HEK293T (cell line): ENCODE measurements around the gene RPTOR.

Source experiments
- CTCF ChIA-PET: fragments of 350-600 bp; formaldehyde crosslinking; extraction: SDS; loops from one replicate; lab custom pipeline; 2021; ENCODE audit warnings: antibody characterized with exemption, inconsistent platforms; lab: Yijun Ruan, JAX
- POLR2A ChIA-PET: fragments of 350-600 bp; formaldehyde crosslinking; extraction: SDS; loops from one replicate; lab custom pipeline; 2020; ENCODE audit warnings: antibody characterized with exemption, inconsistent platforms; lab: Yijun Ruan, JAX
- DNase-seq: peaks from one replicate; pipeline ENCODE4 v3.0.0; 2012; ENCODE audit warnings: mixed read lengths; ENCODE audit errors: extremely low spot score
- ARNT ChIP-seq: fragments of 450-650 bp; IDR thresholded peaks from 2 replicates; pipeline ENCODE4 v1.6.1; 2017; ENCODE audit warnings: mild to moderate bottlenecking
- BHLHE40 ChIP-seq: fragments of 450-650 bp; IDR thresholded peaks from 2 replicates; pipeline ENCODE4 v1.6.1; 2016; ENCODE audit warnings: mild to moderate bottlenecking, moderate library complexity, borderline replicate concordance
- CTBP1 ChIP-seq: fragments of 450-650 bp; IDR thresholded peaks from 2 replicates; pipeline ENCODE4 v1.6.1; 2016; ENCODE audit warnings: borderline replicate concordance
- ELF4 ChIP-seq: fragments of 450-650 bp; IDR thresholded peaks from 2 replicates; pipeline ENCODE4 v1.6.1; 2017; ENCODE audit warnings: antibody characterized with exemption
- FOXA1 ChIP-seq: fragments of 450-650 bp; IDR thresholded peaks from 2 replicates; pipeline ENCODE4 v1.6.1; 2016; ENCODE audit warnings: mild to moderate bottlenecking
- FOXK2 ChIP-seq: fragments of 450-650 bp; IDR thresholded peaks from 2 replicates; pipeline ENCODE4 v1.6.1; 2016; ENCODE audit warnings: mild to moderate bottlenecking
- FOXM1 ChIP-seq: fragments of 450-650 bp; IDR thresholded peaks from 2 replicates; pipeline ENCODE4 v1.6.1; 2017; ENCODE audit warnings: mild to moderate bottlenecking, borderline replicate concordance
- HDGF ChIP-seq: fragments of 450-650 bp; IDR thresholded peaks from 2 replicates; pipeline ENCODE4 v1.6.1; 2017; ENCODE audit warnings: antibody characterized with exemption, borderline replicate concordance
- L3MBTL2 ChIP-seq: fragments of 450-650 bp; conservative IDR thresholded peaks from 2 replicates; pipeline ENCODE4 v1.6.1; 2016; ENCODE audit warnings: mild to moderate bottlenecking
- LEF1 ChIP-seq: fragments of 450-650 bp; IDR thresholded peaks from 2 replicates; pipeline ENCODE4 v1.6.1; 2017; ENCODE audit warnings: mild to moderate bottlenecking, borderline replicate concordance
- NFRKB ChIP-seq: fragments of 450-650 bp; IDR thresholded peaks from 2 replicates; pipeline ENCODE4 v1.6.1; 2016; ENCODE audit warnings: mild to moderate bottlenecking, moderate library complexity
- SP1 ChIP-seq: fragments of 450-650 bp; IDR thresholded peaks from 2 replicates; pipeline ENCODE4 v1.6.1; 2017
- SUZ12 ChIP-seq: fragments of 450-650 bp; IDR thresholded peaks from 2 replicates; pipeline ENCODE4 v1.6.1; 2016; ENCODE audit warnings: mild to moderate bottlenecking
- TARDBP ChIP-seq: fragments of 450-650 bp; IDR thresholded peaks from 2 replicates; pipeline ENCODE4 v1.6.1; 2016
- ZNF384 ChIP-seq: fragments of 450-650 bp; IDR thresholded peaks from 2 replicates; pipeline ENCODE4 v1.6.1; 2016
- TF ChIP-seq, protein P1 (sequence below): fragments of 450-650 bp; IDR thresholded peaks from 2 replicates; pipeline ENCODE4 v1.6.1; 2016

The RPTOR gene

DNA sequence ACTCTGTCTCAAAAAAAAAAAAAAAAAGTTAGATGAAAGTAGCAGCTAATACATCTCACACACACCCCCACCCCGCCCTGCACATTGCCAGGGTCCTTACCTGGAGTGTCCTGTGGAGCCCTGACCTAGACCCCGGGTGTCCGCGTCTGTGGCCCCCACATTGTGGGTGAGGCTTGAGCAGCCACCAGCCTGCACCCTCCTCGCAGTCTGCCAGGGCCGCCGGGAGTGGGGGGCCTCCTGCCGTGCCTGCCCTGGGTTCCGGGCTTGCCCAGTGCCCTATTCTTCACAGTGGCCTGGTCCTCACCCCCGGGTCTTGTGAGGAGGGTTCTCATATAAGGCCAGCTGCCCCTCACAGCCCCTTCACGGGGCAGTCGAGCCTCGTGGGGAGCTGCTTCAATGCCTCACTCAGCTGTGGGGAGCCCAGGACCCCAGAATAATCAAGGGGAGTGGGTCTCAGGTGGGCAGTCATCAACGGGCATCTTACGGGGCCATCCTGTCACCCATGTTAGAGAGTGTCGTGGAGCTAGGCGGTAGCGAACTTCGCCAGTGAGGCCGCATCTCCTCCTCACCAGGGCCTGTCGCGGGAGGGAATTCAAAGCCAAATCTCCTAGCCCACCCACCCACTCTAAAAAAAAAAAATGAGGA lies 361.1 kb downstream of the RPTOR start:
- DNase-seq = no peak
- TF ChIP-seq BHLHE40 (no peak), ELF4 (no peak), L3MBTL2 (no peak), FOXA1 (no peak), FOXM1 (no peak), SUZ12 (no peak), LEF1 (no peak), TARDBP (no peak), ZNF384 (no peak)
- TF ChIP-seq, protein P1, sequence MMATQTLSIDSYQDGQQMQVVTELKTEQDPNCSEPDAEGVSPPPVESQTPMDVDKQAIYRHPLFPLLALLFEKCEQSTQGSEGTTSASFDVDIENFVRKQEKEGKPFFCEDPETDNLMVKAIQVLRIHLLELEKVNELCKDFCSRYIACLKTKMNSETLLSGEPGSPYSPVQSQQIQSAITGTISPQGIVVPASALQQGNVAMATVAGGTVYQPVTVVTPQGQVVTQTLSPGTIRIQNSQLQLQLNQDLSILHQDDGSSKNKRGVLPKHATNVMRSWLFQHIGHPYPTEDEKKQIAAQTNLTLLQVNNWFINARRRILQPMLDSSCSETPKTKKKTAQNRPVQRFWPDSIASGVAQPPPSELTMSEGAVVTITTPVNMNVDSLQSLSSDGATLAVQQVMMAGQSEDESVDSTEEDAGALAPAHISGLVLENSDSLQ = no peak
- ChIA-PET POLR2A (no interaction called here), CTCF (no interaction called here)

GRCh38 chr17:80906364-80907259 lies 362.0 kb downstream of the RPTOR start:
- TF ChIP-seq FOXK2 (no peak), LEF1 (no peak), ZNF384 (no peak), BHLHE40 (no peak), CTBP1 (no peak), TARDBP (no peak), ARNT (no peak), FOXA1 (no peak)
- DNase-seq = no peak
- CTCF ChIA-PET = no interaction called here
- POLR2A ChIA-PET = no interaction called here

DNA sequence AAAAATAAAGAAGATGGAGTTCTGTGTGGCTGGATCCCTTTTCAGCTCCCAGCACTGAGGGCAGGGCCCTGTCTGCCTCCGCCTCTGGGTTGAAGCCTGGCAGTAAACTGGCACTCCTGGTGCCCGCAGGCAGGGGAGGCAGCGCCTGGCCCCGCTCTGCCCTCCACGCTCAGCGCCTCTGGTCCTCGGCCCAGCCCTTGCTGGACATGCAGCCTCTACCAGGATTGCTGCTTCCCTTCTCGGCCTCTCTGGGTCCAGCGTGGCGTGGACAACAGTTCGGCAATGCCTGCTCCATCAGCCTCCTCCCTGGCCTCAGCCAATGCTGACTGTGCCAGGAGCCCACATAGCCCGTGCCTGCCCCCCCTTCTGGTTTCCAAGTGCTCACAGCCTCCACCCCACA lies 362.6 kb downstream of the RPTOR start:
- no peak for TF ChIP-seq BHLHE40
- no peak for TF ChIP-seq CTBP1
- TF ChIP-seq HDGF = no peak
- no peak for TF ChIP-seq FOXM1
- TF ChIP-seq SUZ12 = no peak
- no peak for TF ChIP-seq SP1
- TF ChIP-seq LEF1 = no peak
- no peak for TF ChIP-seq TARDBP
- TF ChIP-seq FOXK2 = no peak
- no peak for TF ChIP-seq FOXA1
- TF ChIP-seq ZNF384 = no peak
- no peak for TF ChIP-seq ARNT
- no peak for TF ChIP-seq ELF4
- ChIA-PET CTCF (no interaction called here), POLR2A (no interaction called here)
- DNase-seq = no peak

DNA sequence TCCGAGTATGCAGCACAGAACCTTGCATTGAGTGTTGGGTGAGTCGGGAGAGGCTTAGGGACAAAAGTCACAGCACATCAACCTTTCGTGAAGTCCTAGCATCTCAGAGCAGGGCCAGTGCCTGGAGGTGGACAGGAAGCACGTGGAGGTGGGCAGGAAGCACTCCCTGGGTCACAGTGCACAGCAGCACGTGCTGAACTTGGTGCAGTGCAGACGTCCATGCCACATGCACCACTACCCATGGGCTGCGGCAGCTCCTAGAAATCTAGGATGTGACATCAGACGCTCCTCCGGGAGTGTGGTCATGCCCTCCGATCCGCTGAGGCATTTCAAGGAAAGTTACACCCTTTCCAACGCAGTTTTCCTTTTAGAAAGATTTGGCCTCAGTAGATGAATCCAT lies 363.6 kb downstream of the RPTOR start:
- ChIA-PET POLR2A (no interaction called here), CTCF (interaction anchor here (0.5 to 1.3 kb wide), 2 partner anchors 9 to 613 kb away, joined by 3 to 4 read pairs; no protein-coding TSS in a partner anchor)
- no peak for DNase-seq
- TF ChIP-seq NFRKB (no peak), SUZ12 (no peak), L3MBTL2 (no peak), FOXK2 (no peak), SP1 (no peak), TARDBP (no peak), FOXA1 (no peak)
- TF ChIP-seq, protein P1 = no peak

- no peak for DNase-seq
- TF ChIP-seq ZNF384 = no peak
- TF ChIP-seq FOXM1 = no peak
- no peak for TF ChIP-seq FOXA1
- TF ChIP-seq BHLHE40 = no peak
- TF ChIP-seq, protein P1 = no peak
- no peak for TF ChIP-seq SP1
- TF ChIP-seq NFRKB = no peak
- TF ChIP-seq FOXK2 = no peak
- no peak for TF ChIP-seq SUZ12
- TF ChIP-seq ELF4 = no peak
- no peak for TF ChIP-seq ARNT
- POLR2A ChIA-PET = interaction anchor here (0.9 kb wide), 1 partner anchor 454 kb away, joined by 3 read pairs; no protein-coding TSS in a partner anchor
- CTCF ChIA-PET = interaction anchor here (1.3 to 2.1 kb wide), 2 partner anchors 10 kb away, joined by 3 to 7 read pairs; no protein-coding TSS in a partner anchor
These were observed 364.1 kb downstream of the RPTOR start for GRCh38 chr17:80908776-80909175.

GRCh38 chr17:80909635-80910034 lies 365.0 kb downstream of the RPTOR start:
- DNase-seq = no peak
- ChIA-PET CTCF (interaction anchor here (2.1 kb wide), 1 partner anchor 11 kb away, joined by 7 read pairs; no protein-coding TSS in a partner anchor), POLR2A (interaction anchor here (0.9 kb wide), 1 partner anchor 455 kb away, joined by 3 read pairs; no protein-coding TSS in a partner anchor)
- TF ChIP-seq CTBP1 (no peak), HDGF (no peak), L3MBTL2 (no peak), FOXA1 (no peak), TARDBP (no peak), SP1 (no peak), ZNF384 (no peak)
